NCI-H2029 (cell line): ENCODE data around the gene PXT1.
A peak's percentile ranks its signal among the peaks of the same experiment; 100 is the strongest.
"Not testable (repeated sequence)": the region's sequence is repeated elsewhere in the genome, so short reads cannot be mapped to it uniquely, and the experiment has no call there.

Source experiments
- DNase-seq: peaks from one replicate; lab custom pipeline; 2025; lab: John Stamatoyannopoulos, UW

PXT1 gene

DNA sequence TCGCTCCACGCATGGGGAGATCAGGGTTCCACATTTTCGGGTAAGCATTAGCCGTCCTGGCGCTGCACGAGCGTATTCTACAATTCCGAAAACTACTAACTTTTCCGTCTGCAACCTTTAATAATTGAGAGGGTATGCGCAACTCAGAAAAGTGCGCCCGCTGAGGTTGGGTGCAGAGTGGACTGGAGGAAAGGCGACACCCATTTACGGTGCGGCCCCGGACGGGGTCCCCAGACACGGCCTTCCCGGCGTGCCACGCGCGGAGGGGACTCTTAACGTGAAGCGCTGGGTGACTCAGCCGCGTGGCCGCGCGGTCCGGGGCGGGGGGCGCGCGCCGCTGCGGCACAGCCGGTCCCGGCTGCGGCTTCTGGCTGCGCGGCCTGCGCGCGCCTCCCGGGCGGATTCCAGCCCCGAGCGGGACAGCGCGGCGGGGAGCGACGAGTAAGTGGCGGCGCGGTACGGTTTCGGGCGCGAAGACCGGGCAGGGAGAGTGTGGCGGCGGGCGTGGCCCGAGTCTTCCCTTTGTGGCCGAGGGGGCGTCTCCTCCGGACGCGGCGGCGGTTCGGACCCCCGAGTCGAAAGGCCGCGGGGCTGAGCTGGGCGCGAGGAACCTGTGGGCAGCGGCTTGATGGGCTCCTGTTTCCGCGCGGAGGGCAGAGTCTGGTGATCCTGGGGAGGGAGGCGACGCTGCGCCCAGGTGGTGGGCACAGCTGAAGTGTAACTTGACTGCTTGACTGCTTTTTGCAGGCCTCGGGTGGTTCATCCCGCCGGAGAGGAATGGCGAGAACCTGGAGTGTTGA is at the start of gene PXT1, which contains the start of gene KCTD20:
Gene PXT1 (minus strand): TSS at position 184 of the 800 bp plus-strand sequence. CDS start 16,772 bp downstream, outside the sequence.
Gene KCTD20 (plus strand): TSS at position 330 of the 800 bp plus-strand sequence. CDS start 27,098 bp downstream, outside the sequence.
- peak; percentile 77 for DNase-seq

GRCh38 chr6:36492092-36492491 is 49.4 kb upstream of the PXT1 start:
- DNase-seq, result no peak

DNA sequence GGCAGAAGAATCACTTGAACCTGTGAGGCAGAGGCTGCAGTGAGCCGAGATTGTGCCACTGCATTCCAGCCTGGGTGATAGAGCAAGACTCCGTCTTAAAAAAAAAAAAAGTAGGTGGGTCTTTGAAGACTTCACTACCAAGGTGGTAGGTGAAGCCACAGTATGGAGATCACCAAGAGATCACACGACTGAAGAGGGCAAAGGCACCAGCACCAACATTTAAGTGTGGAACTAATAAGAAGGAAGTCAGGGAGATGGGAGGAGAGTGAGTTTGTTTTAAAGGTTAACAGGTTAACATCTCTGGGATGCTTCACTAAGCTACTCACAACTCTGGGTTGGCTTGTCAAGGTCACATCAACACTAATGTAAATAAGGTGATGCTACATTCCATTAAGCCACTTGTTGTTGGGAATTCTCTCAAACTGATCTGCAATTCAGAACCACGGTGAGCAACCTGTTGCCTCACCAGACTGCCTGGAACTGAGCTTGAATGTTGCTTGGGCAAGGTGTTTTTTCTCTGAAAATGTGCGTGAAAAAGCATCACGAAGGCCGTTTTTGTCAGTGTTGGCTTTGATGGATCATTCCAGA is 48.8 kb upstream of the PXT1 start:
- DNase-seq, result no peak

- DNase-seq, result no peak
These were observed 46.8 kb upstream of the PXT1 start for GRCh38 chr6:36489426-36489825.

- DNase-seq, result no peak
These were observed 45.6 kb upstream of the PXT1 start for GRCh38 chr6:36488221-36488620.

GRCh38 chr6:36487698-36488097 is 45.0 kb upstream of the PXT1 start:
- no peak for DNase-seq

DNA sequence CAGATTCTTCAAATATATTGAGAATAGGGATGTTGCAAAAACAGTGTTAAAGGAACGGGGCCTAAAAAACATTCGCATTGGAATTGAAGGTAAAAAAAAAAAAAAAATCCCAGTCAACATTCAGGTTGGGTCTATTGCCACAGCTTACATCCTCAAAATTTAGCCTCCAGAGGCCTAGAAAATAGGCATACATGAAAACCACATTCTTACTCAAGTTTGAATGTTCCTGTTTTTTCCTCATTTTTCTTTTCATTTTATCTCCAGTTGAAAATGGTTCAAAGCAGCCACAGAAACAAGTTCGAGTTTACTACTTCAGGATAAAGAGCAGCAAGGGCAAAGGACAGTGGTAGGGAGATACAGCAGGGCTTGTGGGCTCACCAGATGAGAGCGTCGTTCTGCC is 42.1 kb upstream of the PXT1 start:
- no peak for DNase-seq

DNA sequence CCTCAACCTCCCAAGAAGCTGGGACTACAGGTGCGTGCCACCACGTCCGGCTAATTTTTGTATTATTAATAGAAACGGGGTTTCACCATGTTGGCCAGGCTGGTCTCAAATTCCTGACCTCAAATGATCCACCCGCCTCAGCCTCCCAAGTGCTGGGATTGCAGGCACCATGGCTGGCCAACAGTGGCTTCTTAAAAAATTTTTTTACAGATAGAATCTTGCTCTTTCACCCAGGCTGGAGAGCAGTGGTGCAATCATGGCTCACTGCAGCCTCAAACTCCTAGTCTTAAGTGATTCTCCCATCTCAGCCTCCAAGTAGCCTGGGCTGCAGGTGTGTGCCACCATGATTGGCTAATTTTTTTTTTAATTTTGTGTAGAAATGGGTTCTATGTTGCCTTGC is 40.7 kb upstream of the PXT1 start:
- not testable (repeated sequence) for DNase-seq

DNA sequence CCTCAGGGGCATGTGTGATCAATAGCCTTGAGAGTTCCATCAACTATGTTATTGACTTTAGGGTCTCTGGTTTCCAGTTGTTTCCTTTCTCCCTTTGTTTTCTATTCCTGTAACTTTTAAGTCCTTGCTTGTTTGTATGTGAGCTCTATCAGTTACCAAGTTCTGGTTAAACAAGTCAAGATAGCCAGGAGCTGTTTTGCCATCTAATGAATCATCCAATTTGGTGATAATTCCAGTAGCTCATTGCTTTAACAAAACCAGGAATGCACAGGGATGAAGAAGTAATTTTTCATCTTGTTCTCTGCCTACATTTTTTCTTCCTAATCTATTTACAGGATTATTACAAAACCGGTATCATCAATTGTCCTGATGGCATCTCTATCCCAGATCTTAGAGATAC is 36.6 kb upstream of the PXT1 start:
- DNase-seq, result no peak

GRCh38 chr6:36478051-36478526 is 35.4 kb upstream of the PXT1 start:
- no peak for DNase-seq

- no peak for DNase-seq
These were observed 27.3 kb upstream of the PXT1 start for GRCh38 chr6:36469946-36470345.

GRCh38 chr6:36469148-36469661 is 26.6 kb upstream of the PXT1 start:
- no peak for DNase-seq

- DNase-seq, result no peak
These were observed 25.0 kb upstream of the PXT1 start for GRCh38 chr6:36467625-36468024.

DNA sequence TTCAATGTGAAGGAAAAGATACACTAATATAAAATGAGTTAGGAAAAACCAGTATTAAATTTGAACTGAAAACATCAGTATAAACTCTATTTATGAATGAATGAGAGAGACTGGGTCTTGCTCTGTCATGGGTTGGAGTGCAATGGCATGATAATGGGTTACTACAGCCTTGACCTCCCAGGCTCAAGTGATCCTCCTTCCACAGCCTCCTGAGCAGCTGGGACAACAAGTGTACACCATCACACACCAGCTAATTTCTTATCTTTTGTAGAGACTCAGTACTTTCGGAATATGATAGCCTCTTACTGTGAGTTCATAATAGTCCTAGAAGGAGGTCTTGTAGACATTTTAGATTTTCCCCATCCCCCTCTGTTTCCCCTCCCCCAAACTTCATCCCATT is 21.6 kb upstream of the PXT1 start:
- no peak for DNase-seq

DNA sequence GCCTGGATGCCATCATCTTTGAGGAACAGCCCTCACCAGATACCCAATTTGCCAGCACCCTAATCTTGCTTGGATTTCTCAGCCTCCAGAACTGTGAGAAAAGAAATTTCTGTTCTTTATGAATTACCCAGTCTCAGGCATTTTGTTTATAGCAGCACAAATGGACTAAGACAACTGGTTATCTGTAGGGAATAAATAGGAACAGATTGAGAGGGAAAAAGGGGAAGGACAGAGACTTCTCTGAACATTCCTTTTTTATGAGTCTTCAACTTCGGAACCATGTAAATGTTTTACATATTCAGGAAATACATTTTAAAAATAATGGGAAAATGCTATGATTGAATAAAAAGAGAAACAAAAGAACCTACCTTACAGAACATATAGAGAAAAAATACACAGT is 21.0 kb upstream of the PXT1 start:
- DNase-seq, result no peak

DNA sequence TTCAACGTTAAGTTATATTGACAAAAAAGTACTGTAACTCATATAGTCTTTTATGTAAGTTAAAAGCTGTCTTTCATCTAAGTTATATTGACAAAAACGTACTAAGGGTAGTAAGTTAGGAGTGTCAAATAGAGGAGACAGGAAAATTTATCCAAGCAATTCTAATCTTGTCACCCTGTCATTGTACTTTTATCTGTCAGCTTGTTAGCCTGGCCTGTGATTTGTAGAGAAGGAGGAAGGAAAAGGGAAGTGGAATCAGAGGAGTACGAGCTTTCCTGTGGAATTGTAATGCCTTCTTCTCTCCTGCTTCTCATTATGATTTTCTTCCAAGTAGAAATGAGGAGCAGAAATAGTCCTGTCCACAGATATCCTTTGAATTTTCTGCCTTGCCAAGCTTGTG is 19.0 kb upstream of the PXT1 start:
- no peak for DNase-seq

DNA sequence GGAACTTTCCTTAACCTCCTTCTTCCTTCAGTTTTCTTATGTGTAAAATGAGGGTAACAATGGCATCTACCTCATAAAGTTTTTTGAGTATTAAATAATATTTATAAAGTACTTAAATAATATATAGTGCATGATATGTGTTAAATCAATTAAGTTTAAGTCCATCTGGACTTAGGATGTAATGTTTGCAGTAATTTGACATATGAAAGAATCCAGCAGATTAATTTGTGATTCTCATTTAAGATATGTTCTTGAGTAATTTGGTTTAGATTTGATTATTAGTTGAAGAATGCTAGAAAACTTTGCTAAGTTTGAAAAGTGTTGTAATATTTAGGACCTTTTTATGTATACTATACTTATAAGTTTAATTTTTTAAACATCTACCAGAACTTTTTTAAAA is 18.3 kb upstream of the PXT1 start:
- DNase-seq, result no peak

GRCh38 chr6:36459501-36459900 is 16.8 kb upstream of the PXT1 start:
- DNase-seq, result no peak

GRCh38 chr6:36455486-36456027 is 12.9 kb upstream of the PXT1 start:
- no peak for DNase-seq

- DNase-seq, result not testable (repeated sequence)
These were observed 10.2 kb upstream of the PXT1 start for GRCh38 chr6:36452897-36453296.

GRCh38 chr6:36449173-36449572 is 6.5 kb upstream of the PXT1 start:
- DNase-seq, result not testable (repeated sequence)

DNA sequence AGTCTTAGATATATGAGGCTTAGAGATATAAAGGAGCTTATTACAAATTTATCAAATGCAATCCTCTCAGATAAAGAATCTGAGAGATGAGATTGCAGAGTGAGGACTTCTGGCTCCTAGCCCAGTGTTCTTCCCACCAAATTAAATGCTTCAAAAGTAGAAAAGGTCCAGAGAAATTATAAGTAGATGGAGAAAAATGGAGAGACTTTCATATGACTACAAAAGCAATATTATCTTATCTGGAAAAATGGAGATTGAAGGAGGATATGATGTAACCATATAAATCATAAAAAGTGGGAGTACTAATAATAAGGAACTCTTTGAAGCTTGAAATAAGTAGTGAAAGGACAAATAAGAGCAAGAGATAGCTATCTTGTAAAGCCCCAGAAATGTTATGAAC is 3.0 kb upstream of the PXT1 start:
- no peak for DNase-seq

DNA sequence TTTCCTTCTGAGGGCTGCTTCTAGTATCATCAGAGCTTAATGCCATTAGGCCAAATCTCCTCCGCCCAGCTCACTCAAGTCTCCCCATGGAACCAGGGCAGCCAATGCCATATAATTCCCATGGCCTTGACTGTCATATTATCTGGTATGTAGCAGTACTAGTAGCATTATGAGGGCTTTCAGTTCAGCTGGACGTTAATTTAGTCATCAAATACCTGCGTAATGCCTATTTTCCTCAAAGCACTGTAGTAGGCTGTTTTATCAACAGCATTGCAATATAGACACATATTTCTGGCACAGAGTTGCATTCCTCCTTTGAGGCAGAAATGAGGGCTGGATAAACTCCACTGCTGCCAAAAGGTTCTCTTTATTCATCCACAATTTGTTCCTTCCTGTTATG is 1.8 kb upstream of the PXT1 start:
- DNase-seq, result no peak
